Heart left ventricle (tissue), 13 donors: ENCODE data around the gene GLYATL2.

ENCODE experiments used
- POLR2A ChIP-seq, 2 donors: fragments of 450-650 bp; IDR thresholded peaks; one replicate each; pipeline ENCODE4 v1.6.1; 2017; ENCODE audit warnings: antibody characterized with exemption in 2 of 2, mild to moderate bottlenecking in 2 of 2, moderate library complexity in 2 of 2
- TF ChIP-seq, protein P1 (sequence below), 12 donors: fragments of 200-600 bp; sonication (generic) in 4 of 12; IDR thresholded peaks; one replicate each; pipeline versions ENCODE4 v1.5.0 to v1.8.0; 2018 to 2022; ENCODE audit warnings: antibody characterized with exemption in 12 of 12, mild to moderate bottlenecking in 5 of 12
- donor health status: ischemic (EF 13 %, LVEDD 7.1; RV severe dilation, severe dysfunction).
- donor health status: DM: no; HTN: yes; CAD: no.
- donor health status: DM: no; HTN: no; CAD: no.
- donor health status: ischemic (EF 25% LVEDD 6.9; RV normal size, moderate dysfunction).
- donor health status: ischemic (EF 25% LVEDD 5.7; RV mildly dilated, moderate dysfunction).
- donor health status: ischemic (EF 35%, LVEDD 5.7; RV mildly dilated, moderate dysfunction).
- donor health status: nonischemic (EF 11% LVEDD 7.7; RV severe dilation, severe dysfunction).
- donor health status: DM: yes; HTN: yes; CAD: no.
- donor health status: PGD.
- donor health status: ischemic (EF 29% LVEDD 5.4; RV normal size, mild dysfunction).
- donor health status: nonischemic (EF 23%, LVEDD 6.1; RV moderate dilation, normal function).

DNA sequence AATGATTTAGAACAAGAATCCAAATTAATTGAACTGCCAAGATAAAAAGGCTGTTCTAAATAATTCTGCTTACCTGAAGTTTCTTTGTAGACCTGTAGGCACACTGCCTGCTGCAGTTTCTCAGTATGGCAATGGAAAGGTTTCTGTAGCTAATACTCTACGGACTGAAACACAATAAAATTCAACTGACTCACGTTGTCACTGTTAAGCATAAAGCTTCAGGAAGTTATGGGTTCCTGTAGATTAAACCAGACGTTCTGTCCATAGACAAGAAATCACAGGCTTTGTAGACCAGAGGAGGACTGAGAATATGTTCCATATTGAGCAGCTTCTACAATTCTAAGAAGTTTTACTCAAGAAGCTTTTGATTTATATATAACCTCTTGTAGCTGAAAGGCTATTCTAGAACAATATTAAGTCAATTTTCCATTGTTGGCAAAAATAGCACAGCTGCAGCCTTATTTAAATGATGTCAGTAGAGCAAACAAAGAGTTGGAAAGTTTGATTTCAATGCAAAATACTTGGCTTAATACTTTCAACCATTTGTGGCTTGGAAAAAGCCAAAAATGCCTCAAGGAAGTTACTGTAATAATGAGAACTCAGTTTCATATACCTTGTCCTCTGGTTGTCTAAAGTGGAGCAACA, at the start of gene GLYATL2:
- TF ChIP-seq, protein P1, sequence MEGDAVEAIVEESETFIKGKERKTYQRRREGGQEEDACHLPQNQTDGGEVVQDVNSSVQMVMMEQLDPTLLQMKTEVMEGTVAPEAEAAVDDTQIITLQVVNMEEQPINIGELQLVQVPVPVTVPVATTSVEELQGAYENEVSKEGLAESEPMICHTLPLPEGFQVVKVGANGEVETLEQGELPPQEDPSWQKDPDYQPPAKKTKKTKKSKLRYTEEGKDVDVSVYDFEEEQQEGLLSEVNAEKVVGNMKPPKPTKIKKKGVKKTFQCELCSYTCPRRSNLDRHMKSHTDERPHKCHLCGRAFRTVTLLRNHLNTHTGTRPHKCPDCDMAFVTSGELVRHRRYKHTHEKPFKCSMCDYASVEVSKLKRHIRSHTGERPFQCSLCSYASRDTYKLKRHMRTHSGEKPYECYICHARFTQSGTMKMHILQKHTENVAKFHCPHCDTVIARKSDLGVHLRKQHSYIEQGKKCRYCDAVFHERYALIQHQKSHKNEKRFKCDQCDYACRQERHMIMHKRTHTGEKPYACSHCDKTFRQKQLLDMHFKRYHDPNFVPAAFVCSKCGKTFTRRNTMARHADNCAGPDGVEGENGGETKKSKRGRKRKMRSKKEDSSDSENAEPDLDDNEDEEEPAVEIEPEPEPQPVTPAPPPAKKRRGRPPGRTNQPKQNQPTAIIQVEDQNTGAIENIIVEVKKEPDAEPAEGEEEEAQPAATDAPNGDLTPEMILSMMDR (IDR thresholded peaks at IDR 0.05) = no peak
- no peak for TF ChIP-seq POLR2A (IDR thresholded peaks at IDR 0.05)
